ENCODE results near the gene MTG1. TPM values are rescaled to one million over a fixed set of nuclear protein-coding genes. Genes with fewer than 3 reads are reported as not detected.

Gene MTG1
- total and polyA plus RNA-seq, 2 experiments from 2014 or later: 22.8 to 50.7 TPM

DNA sequence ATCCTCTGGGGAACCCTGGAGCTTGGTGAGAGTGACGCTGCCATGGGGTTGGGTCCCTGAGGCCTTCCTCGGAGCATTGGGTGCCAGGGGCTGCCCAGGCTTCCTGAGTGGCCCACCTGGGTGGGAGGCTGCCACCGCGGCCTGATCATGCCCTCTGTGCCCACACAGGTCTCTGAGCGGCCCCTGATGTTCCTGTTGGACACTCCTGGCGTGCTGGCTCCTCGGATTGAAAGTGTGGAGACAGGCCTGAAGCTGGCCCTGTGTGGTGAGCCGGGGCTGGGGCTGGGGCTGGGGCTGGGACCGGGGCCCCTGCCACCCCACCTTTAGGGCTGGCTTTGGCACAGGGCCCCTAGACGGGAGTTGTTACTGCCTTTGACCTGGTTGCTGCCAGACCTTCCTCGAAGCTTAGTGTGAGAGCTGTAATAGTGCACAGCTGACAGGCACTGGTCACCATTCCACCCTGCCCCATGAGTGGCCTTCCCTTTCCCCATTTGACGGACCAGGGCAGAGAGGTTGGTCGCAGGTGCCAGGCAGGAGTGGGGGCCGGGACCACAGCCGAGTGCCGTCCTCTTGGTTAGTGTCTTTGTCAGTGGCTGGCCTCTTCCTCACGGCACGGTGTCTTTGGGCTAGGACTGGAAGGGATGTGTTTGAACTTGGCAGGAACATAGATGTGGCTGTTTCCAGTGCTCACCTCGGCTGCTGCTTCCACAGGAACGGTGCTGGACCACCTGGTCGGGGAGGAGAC, 8.2 kb downstream of the MTG1 start:
- Histone ChIP-seq H3K9me3 (ENCODE audit: low read depth) (no peaks in the 10 kb centered on the region), H3K9ac (no peak overlapping the region), H3F3A (ENCODE audit: insufficient read depth) (peaks cover 25% of the 10 kb centered on the region), H3K9me2 (ENCODE audit: insufficient read depth) (no peaks in the 10 kb centered on the region), H3K36me3 (ENCODE audit: low read depth) (peaks cover 10% of the 10 kb centered on the region; the same call in 1 of the 2 replicates), H3K4me1 (ENCODE audit: insufficient read depth) (peaks cover 18% of the 10 kb centered on the region), H2AFZ (no peak overlapping the region), H3K27me3 (replicated peaks; ENCODE audit: insufficient read depth) (no peaks in the 10 kb centered on the region), H3K4me2 (ENCODE audit: unreplicated experiment) (no peak overlapping the region), H3K4me3 (no peak overlapping the region), H3K27ac (no peak overlapping the region), H3K79me2 (ENCODE audit: insufficient read depth) (peaks cover 43% of the 10 kb centered on the region), H4K20me1 (ENCODE audit: insufficient read depth) (peaks cover 6% of the 10 kb centered on the region; the same call in 1 of the 2 replicates)
- in situ Hi-C loops (cut with MboI): no loop called here
- 95 to 100% methylated on average over 15 to 21 of the region's 21 CpGs for WGBS, 2 experiments (ENCODE audit: low coverage in 1 of 2, low lambda C conversion rate in 2 of 2, missing lambda C conversion rate in 2 of 2)
- TF ChIP-seq EZH2 (IDR thresholded peaks at IDR 0.05; ENCODE audit: insufficient read depth, poor library complexity, severe bottlenecking) (no peak), EZH2phosphoT487 (IDR thresholded peaks at IDR 0.05; ENCODE audit: insufficient read depth, low read depth) (no peak)
- DNase-seq: no peak

DNA sequence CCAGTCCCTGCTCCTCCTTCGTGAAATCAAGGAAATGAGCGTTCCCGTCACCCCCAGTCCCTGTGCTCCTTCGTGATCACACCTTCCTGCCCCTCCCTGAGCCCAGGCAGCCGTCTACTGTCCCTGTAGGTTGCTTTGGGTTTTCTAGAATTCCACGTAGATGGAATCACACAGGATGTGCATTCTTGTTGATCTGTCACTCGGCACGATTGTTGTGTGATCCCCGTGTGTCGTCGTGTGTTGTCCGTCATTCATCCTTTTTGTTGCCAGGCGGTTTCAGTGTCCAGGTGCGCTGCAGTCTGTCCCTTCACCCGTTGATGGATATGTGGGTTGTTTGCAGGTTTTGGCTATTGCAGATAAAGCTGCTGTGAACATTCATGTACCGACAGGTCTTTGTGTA, 9.4 kb downstream of the MTG1 start:
- Histone ChIP-seq H3K9me3 (ENCODE audit: low read depth) (no peaks in the 10 kb centered on the region), H3K79me2 (ENCODE audit: insufficient read depth) (peaks cover 43% of the 10 kb centered on the region), H3K4me3 (no peak overlapping the region), H2AFZ (no peak overlapping the region), H4K20me1 (ENCODE audit: insufficient read depth) (peaks cover 11% of the 10 kb centered on the region), H3K27me3 (replicated peaks; ENCODE audit: insufficient read depth) (no peaks in the 10 kb centered on the region), H3K9ac (no peak overlapping the region), H3K27ac (no peak overlapping the region), H3K9me2 (ENCODE audit: insufficient read depth) (no peaks in the 10 kb centered on the region), H3K4me1 (ENCODE audit: insufficient read depth) (peaks cover 18% of the 10 kb centered on the region), H3K36me3 (ENCODE audit: low read depth) (peaks cover 12% of the 10 kb centered on the region; the same call in 1 of the 2 replicates), H3F3A (ENCODE audit: insufficient read depth) (peaks cover 28% of the 10 kb centered on the region), H3K4me2 (ENCODE audit: unreplicated experiment) (no peak overlapping the region)
- DNase-seq: no peak
- 87 to 89% methylated on average over 16 of the region's 16 CpGs for WGBS, 2 experiments (ENCODE audit: low coverage in 1 of 2, low lambda C conversion rate in 2 of 2, missing lambda C conversion rate in 2 of 2)
- in situ Hi-C loops (cut with MboI): no loop called here
- TF ChIP-seq EZH2 (IDR thresholded peaks at IDR 0.05; ENCODE audit: insufficient read depth, poor library complexity, severe bottlenecking) (no peak), EZH2phosphoT487 (IDR thresholded peaks at IDR 0.05; ENCODE audit: insufficient read depth, low read depth) (no peak)

DNA sequence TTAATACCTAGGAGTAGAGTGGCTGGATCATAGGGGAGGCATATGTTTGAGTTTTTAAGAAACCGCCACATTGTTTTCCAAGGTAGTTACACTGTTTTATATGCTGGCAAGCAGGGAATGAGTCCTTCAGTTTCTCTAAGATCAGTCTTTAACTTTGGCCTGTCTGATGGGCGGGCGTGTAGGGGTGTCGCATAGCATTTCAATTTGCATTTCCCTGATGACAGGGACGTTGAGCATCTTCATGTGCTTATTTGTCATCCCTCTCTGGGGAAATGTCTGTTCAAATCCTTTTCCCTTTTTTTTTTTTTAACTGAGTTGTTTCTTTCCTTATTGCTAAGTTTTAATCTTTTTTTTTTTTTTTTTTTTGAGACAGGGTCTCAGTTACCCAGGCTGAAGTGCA, 9.8 kb downstream of the MTG1 start:
- 83 to 88% methylated on average over 5 of the region's 5 CpGs for WGBS, 2 experiments (ENCODE audit: low coverage in 1 of 2, low lambda C conversion rate in 2 of 2, missing lambda C conversion rate in 2 of 2)
- peaks cover 14% of the 10 kb centered on the region; the same call in 1 of the 2 replicates for H3K36me3 ChIP-seq (ENCODE audit: low read depth)
- no peaks in the 10 kb centered on the region for H3K27me3 ChIP-seq (replicated peaks; ENCODE audit: insufficient read depth)
- no peak for DNase-seq
- H3K27ac ChIP-seq: no peak overlapping the region
- no peak overlapping the region for H3K4me2 ChIP-seq (ENCODE audit: unreplicated experiment)
- in situ Hi-C loops (cut with MboI): no loop called here
- H3K4me3 ChIP-seq: no peak overlapping the region
- H2AFZ ChIP-seq: no peak overlapping the region
- no peak overlapping the region for H3K9ac ChIP-seq
- H3K79me2 ChIP-seq (ENCODE audit: insufficient read depth): peaks cover 43% of the 10 kb centered on the region
- peaks cover 18% of the 10 kb centered on the region for H3K4me1 ChIP-seq (ENCODE audit: insufficient read depth)
- no peaks in the 10 kb centered on the region for H3K9me3 ChIP-seq (ENCODE audit: low read depth)
- no peak for TF ChIP-seq EZH2 (IDR thresholded peaks at IDR 0.05; ENCODE audit: insufficient read depth, poor library complexity, severe bottlenecking)
- H4K20me1 ChIP-seq (ENCODE audit: insufficient read depth): peaks cover 12% of the 10 kb centered on the region
- no peaks in the 10 kb centered on the region for H3K9me2 ChIP-seq (ENCODE audit: insufficient read depth)
- peaks cover 28% of the 10 kb centered on the region for H3F3A ChIP-seq (ENCODE audit: insufficient read depth)

DNA sequence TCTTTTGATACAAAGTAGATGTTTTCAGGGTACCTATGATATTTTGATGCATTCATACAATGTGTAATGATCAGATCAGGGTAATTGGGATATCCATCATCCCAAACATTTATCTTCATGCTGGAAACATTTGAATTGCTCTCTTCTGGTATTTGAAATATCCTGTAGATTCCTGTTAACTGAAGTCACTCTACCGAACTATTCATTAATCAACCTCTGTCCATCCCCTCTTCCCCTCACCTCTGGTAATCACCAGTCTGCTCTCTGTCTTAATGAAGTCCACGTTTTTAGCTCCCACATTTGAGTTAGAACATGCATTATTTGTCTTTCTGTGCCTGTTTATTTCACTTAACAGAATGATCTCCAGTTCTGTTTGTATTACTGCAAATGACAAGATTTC, 11.3 kb downstream of the MTG1 start:
- Histone ChIP-seq H3K4me3 (0 out of 2 replicates have a peak overlapping the region, but pooled peaks have one; percentile 2), H4K20me1 (ENCODE audit: insufficient read depth) (peaks cover 12% of the 10 kb centered on the region), H3K79me2 (ENCODE audit: insufficient read depth) (peaks cover 53% of the 10 kb centered on the region), H3F3A (ENCODE audit: insufficient read depth) (peaks cover 28% of the 10 kb centered on the region), H3K9ac (no peak overlapping the region), H3K4me1 (ENCODE audit: insufficient read depth) (peaks cover 18% of the 10 kb centered on the region), H3K27ac (peak overlapping the region; percentile 11), H3K27me3 (replicated peaks; ENCODE audit: insufficient read depth) (no peaks in the 10 kb centered on the region), H3K36me3 (ENCODE audit: low read depth) (peaks cover 21% of the 10 kb centered on the region), H2AFZ (no peak overlapping the region), H3K4me2 (ENCODE audit: unreplicated experiment) (peak overlapping the region; percentile 59), H3K9me3 (ENCODE audit: low read depth) (no peaks in the 10 kb centered on the region), H3K9me2 (ENCODE audit: insufficient read depth) (no peaks in the 10 kb centered on the region)
- in situ Hi-C loops (cut with MboI): no loop called here
- TF ChIP-seq EZH2 (IDR thresholded peaks at IDR 0.05; ENCODE audit: insufficient read depth, poor library complexity, severe bottlenecking) (no peak), EZH2phosphoT487 (IDR thresholded peaks at IDR 0.05; ENCODE audit: insufficient read depth, low read depth) (no peak)
- WGBS, 2 experiments (ENCODE audit: low coverage in 1 of 2, low lambda C conversion rate in 2 of 2, missing lambda C conversion rate in 2 of 2): 14 to 24% methylated on average over 2 of the region's 2 CpGs
- peak; percentile 38 for DNase-seq

Data from GM23248 (cell line).